ENCODE results near the gene AKR7A2.
"Not testable (repeated sequence)": the region's sequence is repeated elsewhere in the genome, so short reads cannot be mapped to it uniquely, and the experiment has no call there.

Gene AKR7A2

DNA sequence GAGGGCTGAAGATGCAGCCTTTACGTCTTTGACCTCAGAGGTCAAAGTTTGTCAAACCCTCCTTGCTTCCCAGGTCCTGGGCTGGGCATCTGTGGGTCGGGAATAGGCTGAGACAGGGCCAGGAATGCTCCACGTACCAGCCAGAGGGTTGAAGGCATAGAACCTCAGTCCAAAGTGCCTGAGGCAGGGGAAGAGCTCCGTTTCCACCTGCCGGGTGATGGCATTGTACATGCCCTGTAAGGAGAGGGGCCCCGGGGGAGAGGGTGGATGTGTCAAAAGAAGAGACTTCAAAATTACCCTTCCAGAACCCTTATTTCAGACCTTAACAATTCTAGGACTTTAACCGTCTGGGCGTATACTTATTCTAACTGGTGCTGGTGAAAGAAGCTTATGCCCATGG is 27.1 kb downstream of the AKR7A2 start:
- Histone ChIP-seq H3K27me3 (ENCODE audit: control insufficient read depth in 1 of 2, insufficient read depth in 2 of 2, low read length in 2 of 2) (no peaks in the 10 kb centered on the region), H3K9ac (ENCODE audit: low read length in 2 of 2) (no peak overlapping the region), H3K4me1 (ENCODE audit: control insufficient read depth, insufficient read depth, low read length) (peaks cover 7% of the 10 kb centered on the region), H3K4me3 (ENCODE audit: low read length in 2 of 2) (no peak overlapping the region), H3K27ac (ENCODE audit: low read length) (no peak overlapping the region), H3K9me3 (ENCODE audit: control insufficient read depth in 2 of 2, low read length in 2 of 2) (no peaks in the 10 kb centered on the region), H3K36me3 (ENCODE audit: control insufficient read depth in 2 of 2, insufficient read depth in 2 of 2, low read length in 2 of 2) (no peaks in the 10 kb centered on the region)

DNA sequence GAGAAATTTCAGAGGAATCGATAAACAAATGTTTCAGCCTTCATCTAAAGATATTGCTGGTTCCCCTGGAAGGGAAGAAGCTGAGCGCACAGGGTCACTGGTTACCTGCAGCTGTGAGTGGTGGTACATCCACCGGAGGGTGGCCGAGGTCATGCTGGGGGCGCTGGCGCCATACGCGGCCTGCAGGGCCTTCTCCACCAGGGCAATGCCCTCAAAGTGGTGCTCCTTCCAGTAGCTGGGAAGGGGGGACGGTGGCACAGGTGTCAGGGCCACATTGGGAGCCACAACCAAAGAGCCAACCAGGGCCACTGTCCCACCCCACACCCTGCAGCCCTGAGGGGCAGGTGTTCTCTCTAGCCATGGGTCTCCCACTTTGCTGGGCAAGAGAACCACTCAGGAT is 28.1 kb downstream of the AKR7A2 start:
- Histone ChIP-seq H3K9ac (ENCODE audit: low read length in 2 of 2) (no peak overlapping the region), H3K4me3 (ENCODE audit: low read length in 2 of 2) (no peak overlapping the region), H3K27me3 (ENCODE audit: control insufficient read depth in 1 of 2, insufficient read depth in 2 of 2, low read length in 2 of 2) (no peaks in the 10 kb centered on the region), H3K9me3 (ENCODE audit: control insufficient read depth in 2 of 2, low read length in 2 of 2) (no peaks in the 10 kb centered on the region), H3K27ac (ENCODE audit: low read length) (no peak overlapping the region), H3K4me1 (ENCODE audit: control insufficient read depth, insufficient read depth, low read length) (peaks cover 3% of the 10 kb centered on the region), H3K36me3 (ENCODE audit: control insufficient read depth in 2 of 2, insufficient read depth in 2 of 2, low read length in 2 of 2) (no peaks in the 10 kb centered on the region)

DNA sequence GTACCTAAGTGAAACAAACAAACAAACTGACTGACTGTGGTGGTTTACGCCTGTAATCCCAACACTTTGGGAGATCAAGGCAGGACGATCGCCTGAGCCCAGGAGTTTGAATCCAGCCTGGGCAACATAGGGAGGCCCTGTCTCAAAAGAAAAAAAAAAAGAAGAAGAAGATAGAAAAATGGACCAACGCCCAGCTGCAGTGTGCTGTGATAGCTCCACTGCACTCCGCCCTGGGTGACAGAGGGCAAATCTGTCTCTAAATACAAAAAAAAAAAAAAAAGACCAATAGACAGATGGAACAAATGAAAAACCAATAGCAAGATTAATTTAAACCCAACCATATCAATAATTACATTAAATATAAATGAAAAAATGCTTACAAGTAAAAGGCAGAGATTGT is 37.3 kb downstream of the AKR7A2 start:
- no peak overlapping the region for H3K27ac ChIP-seq (ENCODE audit: low read length)

DNA sequence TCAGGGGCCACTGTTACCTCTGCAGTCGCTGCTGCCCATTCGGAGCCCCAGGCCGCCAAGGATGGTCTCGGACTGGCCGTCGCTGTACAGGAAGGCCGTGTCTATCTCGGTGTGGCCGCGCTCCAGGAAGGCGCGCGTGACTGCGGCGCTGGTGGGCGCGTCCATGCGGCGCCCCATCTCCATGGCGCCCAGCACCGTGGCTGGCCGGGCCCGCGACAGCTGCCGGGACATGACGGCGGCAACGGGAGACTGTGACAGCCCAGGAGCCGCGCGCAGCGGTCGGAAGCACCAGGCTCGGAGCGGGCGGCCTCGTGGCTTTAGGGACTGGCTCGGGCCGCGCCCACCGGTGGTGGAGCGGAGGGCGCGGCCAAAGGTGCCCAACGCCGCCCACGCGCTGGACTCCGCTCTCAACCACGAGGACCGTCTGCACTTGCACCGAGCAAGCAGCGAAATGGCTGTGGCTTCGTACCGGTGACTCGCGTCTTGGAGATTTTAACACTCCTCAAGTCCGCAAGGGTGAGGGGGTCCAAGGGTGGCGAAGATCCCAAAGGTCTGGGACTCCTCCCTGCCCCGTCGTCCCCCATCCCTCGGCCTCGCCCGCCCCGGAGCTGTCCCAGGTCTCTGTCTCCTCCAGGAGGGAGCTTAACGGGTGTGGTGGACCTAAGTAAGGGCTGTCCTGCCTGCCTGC is 38.0 kb downstream of the AKR7A2 start:
- H3K4me1 ChIP-seq (ENCODE audit: control insufficient read depth, insufficient read depth, low read length); H3K36me3 ChIP-seq (ENCODE audit: control insufficient read depth in 2 of 2, insufficient read depth in 2 of 2, low read length in 2 of 2); H3K9me3 ChIP-seq (ENCODE audit: control insufficient read depth in 2 of 2, low read length in 2 of 2); H3K9ac ChIP-seq (ENCODE audit: low read length in 2 of 2); H3K27me3 ChIP-seq (ENCODE audit: control insufficient read depth in 1 of 2, insufficient read depth in 2 of 2, low read length in 2 of 2); H3K27ac ChIP-seq (ENCODE audit: low read length); H3K4me3 ChIP-seq (ENCODE audit: low read length in 2 of 2): not testable (repeated sequence)

More for the DNA sequence above, 37.3 kb downstream of the AKR7A2 start:
- H3K4me1 ChIP-seq (ENCODE audit: control insufficient read depth, insufficient read depth, low read length): no peaks in the 10 kb centered on the region
- H3K27me3 ChIP-seq (ENCODE audit: control insufficient read depth in 1 of 2, insufficient read depth in 2 of 2, low read length in 2 of 2): peaks cover 4% of the 10 kb centered on the region in 2 donors
- no peaks in the 10 kb centered on the region for H3K36me3 ChIP-seq (ENCODE audit: control insufficient read depth in 2 of 2, insufficient read depth in 2 of 2, low read length in 2 of 2)
- peaks cover 0 to 6% of the 10 kb centered on the region in 2 donors for H3K9me3 ChIP-seq (ENCODE audit: control insufficient read depth in 2 of 2, low read length in 2 of 2)
- H3K4me3 ChIP-seq (ENCODE audit: low read length in 2 of 2): no peak overlapping the region
- no peak overlapping the region for H3K9ac ChIP-seq (ENCODE audit: low read length in 2 of 2)

DNA sequence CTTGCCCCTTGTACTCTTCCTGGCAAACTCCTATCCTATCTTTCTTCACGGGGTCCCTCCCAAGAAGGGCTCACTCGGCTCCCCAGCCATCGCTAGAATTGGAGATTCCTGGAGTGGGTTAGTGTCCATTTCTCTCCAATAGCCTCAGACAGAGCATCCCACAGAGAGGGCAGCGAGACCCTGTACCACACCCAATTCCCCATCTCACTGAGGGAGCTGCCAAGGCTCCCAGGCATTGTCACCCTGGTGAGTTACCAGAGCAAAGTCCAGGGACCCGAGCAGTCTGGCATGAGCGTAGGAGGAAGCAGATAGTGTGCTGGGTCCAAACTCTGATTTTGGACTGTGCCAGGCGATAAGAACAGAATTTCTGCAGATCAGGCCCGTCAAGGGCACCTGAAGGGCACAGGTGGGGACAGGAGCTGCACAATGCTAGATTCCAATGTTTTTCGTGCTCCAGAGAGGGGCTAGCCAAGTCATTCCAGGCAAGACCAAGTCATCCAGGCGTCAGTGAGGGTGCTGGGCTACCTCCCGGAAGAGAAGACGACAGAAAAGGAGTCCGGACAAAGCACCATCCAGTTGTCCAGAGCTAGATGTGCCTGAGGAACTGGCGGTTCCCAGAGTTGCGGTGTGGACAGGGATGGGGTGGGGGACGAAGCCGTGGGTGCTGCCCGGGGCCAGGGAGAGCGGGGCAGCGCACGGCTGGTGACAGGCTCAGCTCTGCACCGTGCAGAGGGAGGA is 38.7 kb downstream of the AKR7A2 start:
- no peak overlapping the region for H3K27ac ChIP-seq (ENCODE audit: low read length)
- H3K4me1 ChIP-seq (ENCODE audit: control insufficient read depth, insufficient read depth, low read length): no peaks in the 10 kb centered on the region
- no peaks in the 10 kb centered on the region for H3K36me3 ChIP-seq (ENCODE audit: control insufficient read depth in 2 of 2, insufficient read depth in 2 of 2, low read length in 2 of 2)
- peaks cover 4% of the 10 kb centered on the region in 2 donors for H3K27me3 ChIP-seq (ENCODE audit: control insufficient read depth in 1 of 2, insufficient read depth in 2 of 2, low read length in 2 of 2)
- H3K4me3 ChIP-seq (ENCODE audit: low read length in 2 of 2): no peak overlapping the region
- H3K9ac ChIP-seq (ENCODE audit: low read length in 2 of 2): no peak overlapping the region
- H3K9me3 ChIP-seq (ENCODE audit: control insufficient read depth in 2 of 2, low read length in 2 of 2): peaks cover 0 to 6% of the 10 kb centered on the region in 2 donors

DNA sequence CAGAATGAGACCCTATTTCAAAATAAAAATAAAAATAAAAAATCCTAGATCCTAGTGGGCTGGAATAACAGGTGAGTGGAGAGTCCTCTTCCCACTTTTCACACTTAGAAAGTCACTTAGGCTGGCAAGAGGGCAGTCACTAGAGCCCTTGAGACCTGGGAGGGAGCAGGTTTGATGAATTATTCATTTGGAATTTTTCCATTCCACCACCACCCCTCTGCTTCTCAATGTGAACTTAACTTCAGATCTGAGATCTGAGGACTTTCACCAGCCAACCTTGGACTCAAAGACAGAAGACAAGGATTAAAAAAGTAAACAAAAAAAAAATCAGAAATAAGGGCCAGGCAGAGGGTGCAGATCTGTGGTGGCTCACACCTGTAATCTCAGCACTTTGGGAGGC is 39.9 kb downstream of the AKR7A2 start:
- Histone ChIP-seq H3K9me3 (ENCODE audit: control insufficient read depth in 2 of 2, low read length in 2 of 2) (peaks cover 0 to 3% of the 10 kb centered on the region in 2 donors), H3K4me1 (ENCODE audit: control insufficient read depth, insufficient read depth, low read length) (no peaks in the 10 kb centered on the region), H3K4me3 (ENCODE audit: low read length in 2 of 2) (no peak overlapping the region), H3K9ac (ENCODE audit: low read length in 2 of 2) (no peak overlapping the region), H3K27ac (ENCODE audit: low read length) (no peak overlapping the region), H3K36me3 (ENCODE audit: control insufficient read depth in 2 of 2, insufficient read depth in 2 of 2, low read length in 2 of 2) (no peaks in the 10 kb centered on the region), H3K27me3 (ENCODE audit: control insufficient read depth in 1 of 2, insufficient read depth in 2 of 2, low read length in 2 of 2) (peaks cover 4% of the 10 kb centered on the region in 2 donors)

DNA sequence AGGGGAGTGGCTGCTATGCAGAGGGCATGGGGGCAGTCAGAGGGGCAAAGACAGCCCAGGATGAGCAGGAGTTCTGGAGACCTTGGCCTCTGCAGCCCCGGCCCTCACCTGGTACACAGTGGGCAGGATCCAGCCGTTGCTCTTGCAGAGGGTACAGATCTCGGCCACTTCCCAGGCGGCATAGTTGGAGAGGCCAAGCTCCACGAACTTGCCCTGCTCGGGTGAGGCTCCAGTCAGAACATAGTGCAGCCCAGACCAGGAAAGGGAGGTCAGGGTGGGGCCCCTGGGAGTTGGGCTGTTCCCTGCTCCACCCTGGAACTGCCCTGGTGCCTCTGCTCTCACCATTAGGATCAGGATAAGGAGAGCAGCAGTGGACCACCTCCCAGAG is 41.6 kb downstream of the AKR7A2 start:
- not testable (repeated sequence) for H3K9ac ChIP-seq (ENCODE audit: low read length in 2 of 2); H3K4me3 ChIP-seq (ENCODE audit: low read length in 2 of 2); H3K27ac ChIP-seq (ENCODE audit: low read length)

DNA sequence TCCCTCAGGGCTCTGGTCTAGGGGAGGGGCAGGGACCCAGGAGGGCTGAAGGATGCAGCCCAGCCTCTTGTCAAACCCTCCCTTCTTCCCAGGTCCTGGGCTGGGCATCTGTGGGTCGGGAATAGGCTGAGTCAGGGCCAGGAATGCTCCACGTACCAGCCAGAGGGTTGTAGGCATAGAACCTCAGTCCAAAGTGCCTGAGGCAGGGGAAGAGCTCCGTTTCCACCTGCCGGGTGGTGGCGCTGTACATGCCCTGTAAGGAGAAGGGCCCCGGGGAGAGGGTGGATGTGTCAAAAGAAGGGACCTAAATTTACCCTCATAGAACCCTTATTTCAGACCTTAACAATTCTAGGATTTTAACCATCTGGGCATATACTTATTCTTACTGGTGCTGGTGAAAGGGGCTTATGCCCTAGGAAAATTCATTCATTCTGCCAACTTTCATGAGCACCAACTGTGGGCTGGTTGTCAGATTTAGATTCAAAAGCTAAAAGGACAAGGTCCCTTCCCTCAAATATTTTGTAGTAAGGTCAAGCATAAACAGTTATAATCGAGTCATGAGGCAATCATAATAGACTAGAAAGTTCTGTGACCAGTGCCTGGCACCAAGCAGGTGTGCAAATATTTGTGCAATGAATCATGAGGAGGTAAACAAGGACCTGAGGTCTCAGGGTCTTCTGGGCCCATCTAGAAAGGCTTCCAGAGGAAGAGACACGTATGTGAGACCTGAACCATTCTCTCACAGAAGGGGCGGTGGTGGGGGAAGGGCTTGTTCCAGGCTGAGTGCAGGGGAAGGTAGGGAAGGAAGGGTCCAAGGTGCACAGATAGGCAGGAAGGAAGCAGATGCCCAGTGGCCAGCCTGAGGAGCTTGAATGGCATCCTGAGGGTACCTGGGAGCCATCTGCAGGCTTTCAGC is 42.3 kb downstream of the AKR7A2 start:
- H3K4me1 ChIP-seq (ENCODE audit: control insufficient read depth, insufficient read depth, low read length); H3K9me3 ChIP-seq (ENCODE audit: control insufficient read depth in 2 of 2, low read length in 2 of 2); H3K9ac ChIP-seq (ENCODE audit: low read length in 2 of 2); H3K4me3 ChIP-seq (ENCODE audit: low read length in 2 of 2); H3K27me3 ChIP-seq (ENCODE audit: control insufficient read depth in 1 of 2, insufficient read depth in 2 of 2, low read length in 2 of 2); H3K36me3 ChIP-seq (ENCODE audit: control insufficient read depth in 2 of 2, insufficient read depth in 2 of 2, low read length in 2 of 2); H3K27ac ChIP-seq (ENCODE audit: low read length): not testable (repeated sequence)

More for the DNA sequence above, 41.6 kb downstream of the AKR7A2 start:
- not testable (repeated sequence) for H3K9me3 ChIP-seq (ENCODE audit: control insufficient read depth in 2 of 2, low read length in 2 of 2); H3K27me3 ChIP-seq (ENCODE audit: control insufficient read depth in 1 of 2, insufficient read depth in 2 of 2, low read length in 2 of 2); H3K4me1 ChIP-seq (ENCODE audit: control insufficient read depth, insufficient read depth, low read length); H3K36me3 ChIP-seq (ENCODE audit: control insufficient read depth in 2 of 2, insufficient read depth in 2 of 2, low read length in 2 of 2)

DNA sequence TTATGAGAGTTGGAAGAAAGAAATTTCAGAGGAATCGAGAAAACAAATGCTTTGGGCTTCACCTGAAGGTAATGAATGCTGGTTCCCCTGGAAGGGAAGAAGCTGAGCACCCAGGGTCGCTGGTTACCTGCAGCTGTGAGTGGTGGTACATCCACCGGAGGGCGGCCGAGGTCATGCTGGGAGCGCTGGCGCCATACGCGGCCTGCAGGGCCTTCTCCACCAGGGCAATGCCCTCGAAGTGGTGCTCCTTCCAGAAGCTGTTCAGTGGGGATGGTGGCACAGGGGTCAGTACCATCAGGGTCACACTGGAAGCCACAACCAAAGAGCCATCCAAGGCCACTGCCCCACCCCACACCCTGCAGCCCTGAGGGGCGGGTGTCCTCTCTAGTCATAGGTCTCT is 43.5 kb downstream of the AKR7A2 start:
- Histone ChIP-seq H3K27me3 (ENCODE audit: control insufficient read depth in 1 of 2, insufficient read depth in 2 of 2, low read length in 2 of 2) (peaks cover 0 to 2% of the 10 kb centered on the region in 2 donors), H3K4me3 (ENCODE audit: low read length in 2 of 2) (no peak overlapping the region), H3K9ac (ENCODE audit: low read length in 2 of 2) (no peak overlapping the region), H3K27ac (ENCODE audit: low read length) (no peak overlapping the region), H3K36me3 (ENCODE audit: control insufficient read depth in 2 of 2, insufficient read depth in 2 of 2, low read length in 2 of 2) (no peaks in the 10 kb centered on the region), H3K9me3 (ENCODE audit: control insufficient read depth in 2 of 2, low read length in 2 of 2) (no peaks in the 10 kb centered on the region), H3K4me1 (ENCODE audit: control insufficient read depth, insufficient read depth, low read length) (no peaks in the 10 kb centered on the region)

DNA sequence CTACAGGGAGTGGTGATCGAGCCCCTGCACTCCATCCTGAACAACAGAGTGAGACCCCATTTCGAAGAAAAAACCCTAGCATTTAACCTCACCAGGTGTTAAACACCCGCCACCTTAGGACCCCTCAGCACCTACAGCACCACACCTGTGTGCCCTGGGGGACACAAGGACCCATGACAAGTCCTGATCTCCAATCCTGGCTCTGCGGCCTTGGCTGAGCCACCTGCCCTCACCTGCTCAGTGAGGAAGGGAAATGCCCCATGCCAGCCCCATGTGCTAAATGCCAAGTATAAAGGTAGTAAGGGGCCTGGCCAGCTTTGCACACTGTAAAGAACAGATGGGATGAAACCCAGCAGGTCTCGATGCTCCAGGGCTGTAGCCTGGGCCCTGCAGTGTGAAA is 49.2 kb downstream of the AKR7A2 start:
- H3K9ac ChIP-seq (ENCODE audit: low read length in 2 of 2): no peak overlapping the region
- H3K4me1 ChIP-seq (ENCODE audit: control insufficient read depth, insufficient read depth, low read length): no peaks in the 10 kb centered on the region
- H3K27ac ChIP-seq (ENCODE audit: low read length): no peak overlapping the region
- H3K4me3 ChIP-seq (ENCODE audit: low read length in 2 of 2): no peak overlapping the region
- H3K27me3 ChIP-seq (ENCODE audit: control insufficient read depth in 1 of 2, insufficient read depth in 2 of 2, low read length in 2 of 2): no peaks in the 10 kb centered on the region
- H3K36me3 ChIP-seq (ENCODE audit: control insufficient read depth in 2 of 2, insufficient read depth in 2 of 2, low read length in 2 of 2): peaks cover 14% of the 10 kb centered on the region in 2 donors
- no peaks in the 10 kb centered on the region for H3K9me3 ChIP-seq (ENCODE audit: control insufficient read depth in 2 of 2, low read length in 2 of 2)

Data from stomach smooth muscle (tissue), 2 donors.